HL-60/S4 (cell line): Measurements from ENCODE around the gene LRFN2.

Source experiments
- in situ Hi-C: fragments of 300-500 bp; cut with MboI; formaldehyde crosslinking; loops from 2 replicates; pipeline ENCODE4 v1.14.3; 2022; ENCODE audit warnings: low sequenced_read_pairs

LRFN2 gene

GRCh38 chr6:40439026-40439800 lies 148.0 kb downstream of the LRFN2 start:
- in situ Hi-C loops, result no loop called here

GRCh38 chr6:40438246-40438887 lies 148.8 kb downstream of the LRFN2 start:
- in situ Hi-C loops, result no loop called here

DNA sequence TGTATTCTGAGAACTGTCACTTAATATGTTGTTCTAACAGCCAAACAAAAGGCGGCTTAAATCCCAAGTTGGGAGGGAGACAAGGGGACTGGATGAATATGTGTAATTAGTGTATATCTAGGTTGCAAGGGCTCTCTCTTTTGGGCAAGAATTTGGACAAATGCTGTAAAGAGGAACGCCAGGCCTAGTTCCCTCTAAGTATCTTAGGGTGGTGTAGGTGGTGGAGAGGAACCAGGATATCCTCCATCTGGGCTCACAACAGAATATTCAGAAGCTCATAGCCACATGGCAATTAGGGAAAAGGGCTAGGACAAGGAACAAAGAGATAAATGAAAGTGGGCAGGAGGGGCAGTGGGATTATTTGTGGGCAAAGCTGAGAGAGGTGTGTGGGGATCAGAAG lies 149.5 kb downstream of the LRFN2 start:
- in situ Hi-C loops, result no loop called here

DNA sequence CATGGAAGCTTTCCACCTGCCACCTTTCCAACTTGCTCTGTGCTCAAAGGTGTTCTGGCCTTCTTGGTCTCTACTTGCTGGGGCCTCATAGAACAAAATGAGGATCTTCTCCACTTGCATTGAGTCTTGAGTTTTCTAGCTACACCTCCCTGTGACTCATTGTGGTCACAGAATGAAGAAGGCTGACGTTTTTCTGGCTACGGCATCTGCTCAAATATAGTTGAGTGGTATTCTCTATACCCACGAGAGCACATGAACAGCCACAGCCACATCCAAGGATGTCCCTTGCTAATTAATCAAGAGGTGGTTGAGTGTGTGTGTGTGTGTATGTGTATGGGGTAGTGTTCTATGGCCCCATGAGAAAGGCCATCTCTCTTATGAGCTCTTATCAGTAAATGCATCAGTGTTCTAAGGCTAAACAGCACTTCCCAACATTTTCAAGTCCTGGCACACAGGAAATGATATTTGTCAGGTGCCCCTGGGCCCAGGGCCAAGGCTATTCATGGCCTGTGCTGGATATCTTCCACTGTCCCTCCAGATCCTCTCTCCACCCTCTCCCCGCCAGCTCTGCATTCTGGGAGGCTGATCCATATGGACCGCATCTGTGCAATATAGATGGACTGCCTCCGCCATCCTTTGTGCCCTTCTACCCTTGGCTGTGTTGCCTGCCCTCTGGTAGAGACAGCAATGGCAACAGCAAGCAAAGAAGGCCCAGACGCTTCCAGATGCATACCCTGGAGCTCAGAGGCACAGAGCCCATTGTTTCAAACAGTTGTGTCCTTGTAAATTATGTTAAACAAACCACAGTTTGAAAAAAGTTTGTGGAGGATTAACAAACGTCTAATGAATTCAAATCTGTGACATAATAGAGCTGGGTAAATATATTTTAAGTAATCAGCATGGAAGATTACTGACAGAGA lies 150.2 kb downstream of the LRFN2 start:
- in situ Hi-C loops, result no loop called here

GRCh38 chr6:40432982-40433381 lies 154.2 kb downstream of the LRFN2 start:
- in situ Hi-C loops, result no loop called here

DNA sequence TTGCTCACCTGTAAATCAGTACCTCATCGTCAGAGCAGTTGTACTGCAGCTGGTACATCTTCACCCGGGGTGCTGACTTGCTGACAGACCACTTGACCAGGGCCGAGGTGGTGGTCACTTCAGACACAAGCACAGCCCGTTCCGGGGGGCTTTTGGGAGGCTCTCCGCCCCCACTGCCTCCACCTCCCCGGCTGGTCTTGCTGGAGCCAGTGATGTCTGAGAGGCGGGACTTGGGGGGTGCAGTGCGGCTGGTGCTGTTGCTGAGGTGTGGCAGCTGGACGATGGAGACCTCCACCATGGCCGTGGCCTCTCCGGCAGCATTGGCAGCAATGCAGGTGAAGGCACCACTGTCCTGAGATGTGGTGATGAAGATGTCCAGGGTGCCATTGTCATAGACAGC lies 155.5 kb downstream of the LRFN2 start:
- in situ Hi-C loops, result no loop called here

GRCh38 chr6:40427196-40427595 lies 160.0 kb downstream of the LRFN2 start:
- in situ Hi-C loops, result no loop called here

GRCh38 chr6:40426346-40427066 lies 160.7 kb downstream of the LRFN2 start:
- in situ Hi-C loops, result no loop called here

DNA sequence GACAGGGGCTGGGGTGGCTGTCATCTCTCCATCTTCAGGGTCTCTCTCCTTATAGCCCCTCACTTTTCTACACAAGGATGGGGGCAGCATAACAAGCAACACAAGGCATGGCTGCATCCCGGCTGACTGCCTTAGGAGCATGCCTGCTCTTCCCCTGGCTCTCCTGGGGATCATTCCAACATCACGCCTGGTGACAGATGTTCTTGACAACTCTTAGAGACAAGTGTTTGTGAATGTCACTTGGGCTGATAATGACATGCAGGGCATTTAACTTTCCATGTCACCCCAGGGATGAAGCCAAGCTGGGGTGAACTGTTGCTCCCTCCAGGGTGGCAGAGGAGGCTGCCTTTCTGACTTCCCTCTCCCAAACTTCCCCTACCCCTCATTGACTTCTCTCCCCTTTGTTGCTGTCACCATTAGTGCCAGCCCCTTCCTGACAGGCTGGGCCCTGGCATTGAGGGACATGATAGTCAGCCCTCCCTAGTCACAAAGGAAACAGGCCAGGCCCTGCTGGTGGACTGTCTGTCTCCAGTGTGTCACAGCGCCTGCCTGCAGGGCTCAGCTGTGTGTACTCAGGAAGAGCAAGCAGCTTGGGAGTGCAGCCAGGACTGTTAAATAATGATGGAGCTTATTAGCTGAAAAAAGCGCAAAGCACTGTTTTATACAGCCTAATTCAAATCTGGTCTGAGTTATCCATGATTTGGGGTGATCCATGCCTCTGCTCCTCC lies 161.8 kb downstream of the LRFN2 start:
- in situ Hi-C loops, result no loop called here

DNA sequence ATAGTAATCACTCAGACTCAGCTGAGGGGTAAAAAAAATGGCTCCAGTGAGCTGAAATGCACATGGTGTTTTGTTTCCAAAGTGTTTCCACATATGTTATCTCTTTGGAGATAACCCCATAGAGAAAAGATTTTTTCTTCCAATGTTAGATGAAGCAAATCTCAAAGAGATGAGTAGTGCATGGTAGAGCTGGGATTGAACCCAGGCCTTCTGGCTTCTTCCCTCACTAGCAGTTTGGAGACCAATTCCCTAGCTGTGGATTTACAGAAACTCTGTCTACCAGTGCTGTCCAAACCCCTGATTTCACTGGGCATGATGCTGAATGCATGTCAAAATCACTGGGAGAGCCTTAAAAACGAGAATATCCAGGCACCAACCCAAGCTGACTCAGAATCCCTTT lies 165.1 kb downstream of the LRFN2 start:
- in situ Hi-C loops, result no loop called here

GRCh38 chr6:40419946-40420728 lies 167.0 kb downstream of the LRFN2 start:
- in situ Hi-C loops, result no loop called here

GRCh38 chr6:40419377-40419776 lies 167.8 kb downstream of the LRFN2 start:
- in situ Hi-C loops, result no loop called here

GRCh38 chr6:40417031-40417430 lies 170.1 kb downstream of the LRFN2 start:
- in situ Hi-C loops, result no loop called here

DNA sequence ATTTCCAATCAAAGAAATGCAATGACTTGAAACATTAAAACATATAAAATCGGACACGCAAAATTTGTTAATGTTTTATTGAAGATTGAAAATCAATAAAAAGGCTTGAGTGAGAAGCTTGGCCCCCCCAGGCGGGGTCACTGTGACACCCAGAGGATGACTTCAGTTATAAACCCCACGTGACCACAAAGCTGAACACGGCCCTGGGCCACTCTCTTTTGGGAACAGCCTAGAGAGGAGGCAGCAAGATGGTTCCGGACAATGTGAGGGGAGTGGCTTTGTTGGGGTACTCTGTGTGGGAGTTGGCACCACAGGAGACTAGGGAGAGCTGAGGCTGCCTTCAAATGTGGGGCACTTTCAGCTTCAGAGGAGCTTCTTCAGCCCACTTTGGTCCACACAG lies 172.5 kb downstream of the LRFN2 start:
- in situ Hi-C loops, result no loop called here

DNA sequence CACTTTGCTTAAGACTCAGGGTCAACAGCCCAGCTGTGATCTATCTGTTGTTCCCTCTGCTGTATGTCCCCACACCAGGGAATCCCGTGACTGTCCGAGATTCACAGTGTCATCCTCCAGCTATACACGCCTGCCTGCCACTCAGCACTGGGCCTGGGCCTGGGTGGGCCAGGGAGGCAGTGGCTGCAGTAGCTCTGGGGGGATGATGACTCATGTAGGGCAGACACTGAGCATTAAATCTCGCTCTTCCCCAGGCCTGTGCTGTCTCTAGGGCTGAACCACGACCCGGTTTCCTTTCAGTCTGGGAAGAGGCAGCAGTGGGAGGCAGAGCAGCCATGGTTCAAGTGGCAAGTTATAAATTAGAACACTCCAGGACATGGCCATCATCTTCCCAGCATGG lies 173.9 kb downstream of the LRFN2 start:
- in situ Hi-C loops, result no loop called here

DNA sequence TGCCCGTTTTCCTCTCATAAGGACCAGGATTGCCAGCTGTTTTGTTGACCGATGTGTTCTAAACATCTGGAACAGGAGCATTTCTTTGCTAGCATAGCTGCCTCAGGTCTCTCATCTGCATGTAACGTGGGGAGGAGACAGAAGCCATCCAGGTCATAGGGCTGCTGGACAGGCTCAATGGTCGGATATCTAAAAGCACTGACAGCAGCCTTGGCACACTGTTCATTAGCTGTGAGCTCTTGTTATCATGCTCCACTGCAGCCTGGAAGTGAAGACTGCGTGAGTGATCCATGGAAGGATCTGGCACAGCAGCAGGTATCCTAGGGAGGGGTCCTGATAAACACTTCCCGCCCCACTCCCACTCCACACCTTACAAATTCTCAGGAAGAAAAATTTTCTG lies 175.3 kb downstream of the LRFN2 start:
- in situ Hi-C loops, result no loop called here

DNA sequence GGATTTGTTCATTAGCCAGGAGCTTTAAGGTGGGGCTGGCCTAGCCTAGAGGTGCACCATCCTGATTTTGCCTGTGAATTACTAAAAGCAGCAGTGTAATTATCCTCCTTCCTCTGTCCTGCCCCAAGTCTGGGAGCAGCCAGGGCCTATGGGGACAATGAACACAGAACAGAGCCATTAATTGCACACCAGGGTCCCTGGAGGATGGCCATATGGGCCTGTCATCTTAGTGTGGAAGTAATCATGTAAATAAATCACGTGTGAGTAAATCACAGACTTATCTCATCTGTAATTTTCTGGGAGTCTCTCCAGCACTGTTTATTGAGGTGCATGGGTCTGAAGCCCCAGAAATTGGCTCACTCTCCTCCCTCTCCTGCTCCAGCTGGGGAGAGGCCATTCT lies 176.3 kb downstream of the LRFN2 start:
- in situ Hi-C loops, result no loop called here

DNA sequence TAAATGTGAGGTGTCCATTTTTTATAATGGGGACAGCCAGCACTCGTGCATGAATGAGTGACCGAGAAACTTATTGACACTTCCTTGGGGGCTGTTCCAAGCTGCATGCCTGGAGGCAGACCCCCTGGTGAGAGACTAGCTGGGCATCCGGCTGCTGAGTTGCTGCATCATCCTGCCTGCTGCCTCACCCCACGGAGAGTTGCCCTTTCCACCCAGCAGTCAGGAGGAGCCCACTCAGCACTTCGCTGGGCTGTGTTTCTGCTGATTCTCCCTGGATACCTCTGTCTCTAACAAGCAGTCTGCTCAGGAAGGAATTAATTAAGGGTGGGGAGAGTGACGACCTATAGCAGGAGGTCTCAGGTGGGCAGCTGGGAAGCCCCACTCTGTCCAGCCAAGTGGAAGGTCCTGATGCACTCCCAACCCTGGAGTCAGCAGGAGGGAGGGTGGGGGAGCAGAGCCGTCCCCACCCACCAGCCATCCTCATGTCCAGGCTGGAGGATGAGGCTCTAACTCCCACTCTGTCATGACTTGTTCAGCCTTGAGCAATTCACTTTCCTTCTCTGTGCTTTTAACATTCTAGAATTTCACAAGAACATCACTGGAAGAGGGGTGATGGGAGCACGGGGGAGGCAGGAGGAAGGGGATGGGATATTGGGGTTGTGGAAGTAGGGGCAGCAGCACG lies 177.3 kb downstream of the LRFN2 start:
- in situ Hi-C loops, result no loop called here
